Activated CD8-positive, alpha-beta T cell treated with anti-CD3 and anti-CD28 coated beads for 36 hours (primary cell): ENCODE data around the gene SYAP1. TPM values are rescaled to one million over a fixed set of nuclear protein-coding genes. Genes with fewer than 3 reads are reported as not detected.
"Not testable (repeated sequence)": the region's sequence is repeated elsewhere in the genome, so short reads cannot be mapped to it uniquely, and the experiment has no call there.

ENCODE experiments used
- ATAC-seq: fragments of 200-7000 bp; cut with Tn5 transposase; one replicate; pipeline ENCODE4 v1.10.0; 2021; ENCODE audit warnings: mild to moderate bottlenecking, moderate library complexity
- CTCF ChIA-PET: fragments of 350-600 bp; sonication (Branson Sonifier 250); formaldehyde crosslinking; loops from one replicate; lab custom pipeline; 2021; ENCODE audit warnings: antibody characterized with exemption; lab: Charles Lee
- POLR2A ChIA-PET: fragments of 350-600 bp; sonication (Branson Sonifier 250); formaldehyde crosslinking; loops from one replicate; lab custom pipeline; 2021; ENCODE audit warnings: antibody characterized with exemption; lab: Charles Lee
- DNase-seq: peaks from one replicate; pipeline ENCODE4 v3.0.0-alpha.2; 2020
- H3K27ac Mint-ChIP-seq: one replicate; pipeline ENCODE4 v1.8.0; 2021; ENCODE audit warnings: mild to moderate bottlenecking, mixed read lengths
- H3K27me3 Mint-ChIP-seq: one replicate; pipeline ENCODE4 v1.8.0; 2021; ENCODE audit warnings: mixed read lengths
- H3K36me3 Mint-ChIP-seq: one replicate; pipeline ENCODE4 v1.8.0; 2021; ENCODE audit warnings: low read depth, mixed read lengths
- H3K4me1 Mint-ChIP-seq: one replicate; pipeline ENCODE4 v1.8.0; 2021; ENCODE audit warnings: low read depth, mixed read lengths
- H3K4me3 Mint-ChIP-seq: one replicate; pipeline ENCODE4 v1.8.0; 2021; ENCODE audit warnings: mild to moderate bottlenecking, moderate library complexity, mixed read lengths
- H3K9me3 Mint-ChIP-seq: one replicate; pipeline ENCODE4 v1.8.0; 2021; ENCODE audit warnings: mixed read lengths
- CTCF ChIP-seq: fragments of 200-600 bp; IDR thresholded peaks from one replicate; pipeline ENCODE4 v1.8.0; 2022; ENCODE audit warnings: antibody characterized with exemption, mild to moderate bottlenecking
- intact Hi-C: fragments of 100-400 bp; cut with micrococcal nuclease; formaldehyde crosslinking; loops from one replicate; pipeline ENCODE4 v1.10.0; 2022
- total RNA-seq, 2 experiments: library from RNA; stranded (reverse); gene quantifications; one replicate each; pipeline ENCODE4 v1.2.3, GENCODE V29; 2021

The SYAP1 gene
- total RNA-seq, 2 experiments from 2014 or later = 18.2 to 20.4 TPM

DNA sequence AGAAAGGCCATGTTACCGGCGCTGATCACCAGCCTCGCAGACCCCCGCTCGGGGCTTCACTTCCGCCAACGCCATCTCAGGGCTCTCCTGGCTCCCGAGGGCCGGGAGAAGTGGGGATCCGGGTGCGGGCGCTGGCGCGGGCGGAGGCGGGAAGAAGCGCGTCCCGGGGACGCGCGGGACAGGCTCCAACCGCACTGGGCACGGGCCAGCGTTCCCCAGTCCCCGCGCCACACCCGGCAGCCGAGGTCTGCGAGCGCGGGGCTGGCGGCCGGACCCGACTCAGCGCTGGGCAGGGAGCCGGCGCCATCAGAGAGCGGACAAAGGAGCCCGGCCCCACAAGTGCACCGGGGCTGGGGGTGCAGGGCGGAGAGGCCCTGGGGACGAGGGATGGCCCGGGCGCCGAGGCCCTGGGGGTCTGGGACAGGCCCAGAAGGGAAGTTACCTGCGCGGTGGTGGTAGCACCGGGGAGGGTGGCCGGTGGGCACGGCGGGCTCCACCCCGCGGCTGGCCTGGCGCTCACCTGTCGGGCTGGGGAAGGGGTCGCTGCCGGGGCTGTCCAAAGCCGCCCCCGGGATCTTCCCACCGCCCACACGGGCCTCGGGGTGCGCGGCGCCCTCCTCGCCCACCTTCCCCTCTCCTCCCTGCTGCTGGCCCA lies 7.4 kb upstream of the SYAP1 start:
- Mint-ChIP-seq H3K9me3 (no peaks in the 10 kb centered on the region), H3K27me3 (no peaks in the 10 kb centered on the region), H3K27ac (peak overlapping the region; percentile 80), H3K4me1 (peaks cover 16% of the 10 kb centered on the region), H3K36me3 (no peaks in the 10 kb centered on the region), H3K4me3 (peak overlapping the region; percentile 82)
- ChIA-PET POLR2A (interaction anchor here (0.8 kb wide), 2 partner anchors 8 to 112 kb away, joined by 3 read pairs; no protein-coding TSS in a partner anchor), CTCF (no interaction called here)
- intact Hi-C loops = loop anchor here (10.0 kb wide), 1 partner anchor 73 kb away; the partner anchor contains the start of gene TXLNG
- no peak for TF ChIP-seq CTCF
- ATAC-seq (peak; percentile 60), DNase-seq (no peak)

DNA sequence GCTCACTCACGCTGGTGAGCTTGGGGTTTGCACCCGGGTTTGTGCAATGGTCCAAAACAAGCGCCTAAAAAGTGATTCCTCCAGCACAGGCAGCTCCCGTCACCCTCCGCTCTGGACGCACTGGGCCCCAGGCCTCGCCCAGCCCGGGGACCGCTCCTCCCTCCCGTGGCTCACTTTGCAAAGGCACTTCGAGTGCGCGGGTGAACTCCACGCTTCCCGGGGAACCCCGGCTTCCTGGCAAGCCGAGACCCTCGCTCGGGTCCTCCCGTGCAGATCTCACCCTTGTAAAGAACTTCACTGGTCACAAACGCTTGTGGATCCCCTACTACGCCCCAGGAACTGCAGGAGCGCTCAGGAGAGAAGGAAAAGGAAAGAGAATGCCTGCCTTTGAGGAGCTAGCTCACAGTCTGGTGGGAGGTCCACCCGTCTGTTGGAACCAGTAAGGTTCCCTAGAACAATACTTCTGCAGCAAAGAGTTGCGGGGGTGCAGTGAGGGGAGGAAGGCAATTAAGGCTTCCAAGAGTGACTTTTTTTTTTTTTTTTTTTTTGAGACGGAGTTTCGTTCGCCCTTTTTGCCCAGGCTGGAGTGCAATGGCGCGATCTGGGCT lies 6.8 kb upstream of the SYAP1 start, which contains the start of gene CTPS2:
TSS of gene CTPS2 (minus strand) at position 122 of the 608 bp plus-strand sequence. CDS start 9,767 bp downstream, outside the sequence.
- DNase-seq = peak; percentile 64
- ATAC-seq = peak; percentile 90
- ChIA-PET CTCF (no interaction called here), POLR2A (no interaction called here)
- Mint-ChIP-seq H3K36me3 (no peaks in the 10 kb centered on the region), H3K27me3 (no peaks in the 10 kb centered on the region), H3K4me3 (peak within 1 kb of the TSS; percentile 82), H3K9me3 (no peaks in the 10 kb centered on the region), H3K4me1 (peaks cover 16% of the 10 kb centered on the region), H3K27ac (peak within 1 kb of the TSS; percentile 80)
- TF ChIP-seq CTCF = no peak
- intact Hi-C loops = loop anchor here (10.0 kb wide), 1 partner anchor 72 kb away; the partner anchor contains the start of gene TXLNG

DNA sequence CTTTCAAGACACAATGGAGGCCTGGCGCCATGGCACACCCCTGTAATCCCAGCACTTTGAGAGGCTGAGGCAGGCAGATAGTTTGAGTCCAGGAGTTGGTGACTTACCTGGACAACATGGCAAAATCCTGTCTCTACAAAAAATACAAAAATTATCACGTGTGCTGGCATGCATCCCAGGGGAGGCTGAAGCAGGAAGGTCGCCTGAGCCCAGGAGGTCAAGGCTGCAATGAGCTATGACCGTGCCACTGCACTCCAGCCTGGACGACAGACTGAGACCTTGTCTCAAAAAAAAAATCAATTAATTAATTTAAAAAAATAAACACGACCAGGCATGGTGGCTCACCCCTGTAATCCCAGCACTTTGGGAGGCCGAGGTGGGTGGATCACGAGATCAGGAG lies 4.9 kb upstream of the SYAP1 start:
- intact Hi-C loops = loop anchor here (10.0 kb wide), 1 partner anchor 70 kb away; the partner anchor contains the start of gene TXLNG
- H3K36me3 Mint-ChIP-seq = no peaks in the 10 kb centered on the region
- no peak for TF ChIP-seq CTCF
- no peak overlapping the region for H3K27ac Mint-ChIP-seq
- no peaks in the 10 kb centered on the region for H3K9me3 Mint-ChIP-seq
- H3K4me1 Mint-ChIP-seq = peaks cover 19% of the 10 kb centered on the region
- no peak for ATAC-seq
- POLR2A ChIA-PET = no interaction called here
- H3K27me3 Mint-ChIP-seq = no peaks in the 10 kb centered on the region
- CTCF ChIA-PET = no interaction called here
- peak overlapping the region; percentile 27 for H3K4me3 Mint-ChIP-seq
- no peak for DNase-seq

- POLR2A ChIA-PET, H3K27me3 Mint-ChIP-seq, CTCF ChIA-PET, H3K36me3 Mint-ChIP-seq, ATAC-seq, H3K9me3 Mint-ChIP-seq, H3K4me3 Mint-ChIP-seq, DNase-seq, H3K27ac Mint-ChIP-seq: not testable (repeated sequence)
- intact Hi-C loops = loop anchor here (10.0 kb wide), 1 partner anchor 69 kb away; the partner anchor contains the start of gene TXLNG
- H3K4me1 Mint-ChIP-seq = peaks cover 18% of the 10 kb centered on the region
These were observed 3.8 kb upstream of the SYAP1 start for GRCh38 chrX:16715638-16716037.

DNA sequence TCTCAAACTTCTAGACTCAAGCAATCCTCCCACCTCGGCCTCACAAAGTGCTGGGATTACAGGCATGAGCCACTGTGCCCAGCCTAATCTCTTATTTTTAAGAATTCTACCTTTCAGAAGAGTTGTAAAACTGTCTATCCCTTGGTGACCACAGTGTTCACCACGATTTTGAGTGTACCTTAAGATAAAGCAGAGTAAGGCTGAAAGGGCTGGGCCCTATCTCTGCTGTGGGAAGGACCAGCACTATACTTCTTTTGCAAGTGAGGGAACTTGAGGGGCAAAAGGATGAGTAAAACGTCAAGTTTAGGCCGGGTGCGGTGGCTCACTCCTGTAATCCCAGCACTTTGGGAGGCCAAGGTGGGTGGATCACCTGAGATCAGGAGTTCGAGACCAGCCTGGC lies 3.0 kb upstream of the SYAP1 start:
- DNase-seq, H3K36me3 Mint-ChIP-seq, H3K27me3 Mint-ChIP-seq, H3K9me3 Mint-ChIP-seq, CTCF ChIA-PET, H3K4me3 Mint-ChIP-seq, ATAC-seq, H3K27ac Mint-ChIP-seq, POLR2A ChIA-PET: not testable (repeated sequence)
- H3K4me1 Mint-ChIP-seq = peaks cover 18% of the 10 kb centered on the region
- intact Hi-C loops = loop anchor here (10.0 kb wide), 1 partner anchor 68 kb away; the partner anchor contains the start of gene TXLNG
